ENCODE results near the gene CELA2B.
"Not testable (repeated sequence)": the region's sequence is repeated elsewhere in the genome, so short reads cannot be mapped to it uniquely, and the experiment has no call there.

CELA2B gene

GRCh38 chr1:15430787-15431570, 44.9 kb upstream of the CELA2B start:
- no peak for DNase-seq (ENCODE audit: low read depth, low spot score)
- CTCF ChIA-PET: interaction anchor here (0.7 to 14.6 kb wide), 29 partner anchors 10 to 302 kb away, joined by 3 to 439 read pairs (median 7); partner anchors contain the start of gene EFHD2
- POLR2A ChIA-PET: interaction anchor here (1.5 kb wide), 1 partner anchor 108 kb away, joined by 5 read pairs; no protein-coding TSS in a partner anchor
- no peak overlapping the region for H3K4me3 ChIP-seq (ENCODE audit: low read depth, low read length)
- peak; percentile 93 for TF ChIP-seq CTCF (IDR thresholded peaks at IDR 0.05; ENCODE audit: insufficient read depth, low read length, missing control alignments)

GRCh38 chr1:15431571-15431948, 44.3 kb upstream of the CELA2B start:
- CTCF ChIA-PET: interaction anchor here (0.7 to 14.6 kb wide), 29 partner anchors 9 to 303 kb away, joined by 3 to 439 read pairs (median 7); partner anchors contain the start of gene EFHD2

GRCh38 chr1:15432324-15432723, 43.6 kb upstream of the CELA2B start:
- no peak for DNase-seq (ENCODE audit: low read depth, low spot score)
- CTCF ChIA-PET: interaction anchor here (1.0 to 14.6 kb wide), 16 partner anchors 9 to 161 kb away, joined by 3 to 439 read pairs (median 12); partner anchors contain the start of gene EFHD2
- TF ChIP-seq CTCF (IDR thresholded peaks at IDR 0.05; ENCODE audit: insufficient read depth, low read length, missing control alignments): no peak
- POLR2A ChIA-PET: interaction anchor here (1.5 kb wide), 1 partner anchor 109 kb away, joined by 5 read pairs; no protein-coding TSS in a partner anchor
- H3K4me3 ChIP-seq (ENCODE audit: low read depth, low read length): no peak overlapping the region

More at GRCh38 chr1:15431571-15431948, 44.3 kb upstream of the CELA2B start:
- DNase-seq (ENCODE audit: low read depth, low spot score): no peak
- TF ChIP-seq CTCF (IDR thresholded peaks at IDR 0.05; ENCODE audit: insufficient read depth, low read length, missing control alignments): no peak
- POLR2A ChIA-PET: interaction anchor here (1.5 kb wide), 1 partner anchor 108 kb away, joined by 5 read pairs; no protein-coding TSS in a partner anchor
- no peak overlapping the region for H3K4me3 ChIP-seq (ENCODE audit: low read depth, low read length)

GRCh38 chr1:15433471-15433870, 42.4 kb upstream of the CELA2B start:
- POLR2A ChIA-PET: no interaction called here
- DNase-seq (ENCODE audit: low read depth, low spot score): no peak
- no peak overlapping the region for H3K4me3 ChIP-seq (ENCODE audit: low read depth, low read length)
- no peak for TF ChIP-seq CTCF (IDR thresholded peaks at IDR 0.05; ENCODE audit: insufficient read depth, low read length, missing control alignments)
- CTCF ChIA-PET: interaction anchor here (3.1 to 14.6 kb wide), 4 partner anchors 11 to 112 kb away, joined by 14 to 439 read pairs (median 42); no protein-coding TSS in a partner anchor

GRCh38 chr1:15434739-15435138, 41.2 kb upstream of the CELA2B start:
- DNase-seq (ENCODE audit: low read depth, low spot score); POLR2A ChIA-PET; H3K4me3 ChIP-seq (ENCODE audit: low read depth, low read length): not testable (repeated sequence)
- CTCF ChIA-PET: interaction anchor here (1.0 to 14.6 kb wide), 5 partner anchors 9 to 307 kb away, joined by 3 to 439 read pairs (median 3); no protein-coding TSS in a partner anchor

GRCh38 chr1:15435239-15436077, 40.4 kb upstream of the CELA2B start:
- ChIA-PET CTCF (interaction anchor here (1.2 to 14.6 kb wide), 5 partner anchors 9 to 114 kb away, joined by 3 to 439 read pairs (median 7); no protein-coding TSS in a partner anchor), POLR2A (no interaction called here)
- no peak for DNase-seq (ENCODE audit: low read depth, low spot score)
- TF ChIP-seq CTCF (IDR thresholded peaks at IDR 0.05; ENCODE audit: insufficient read depth, low read length, missing control alignments): no peak
- no peak overlapping the region for H3K4me3 ChIP-seq (ENCODE audit: low read depth, low read length)

Data from AG04449 (cell line).